Adipose tissue (tissue), 3 donors: Measurements from ENCODE around the gene NAB1. TPM values are rescaled to one million over a fixed set of nuclear protein-coding genes. Genes with fewer than 3 reads are reported as not detected.

Source experiments
- H3K27ac ChIP-seq: one replicate; pipeline ENCODE4 v1.5.1; 2013; ENCODE audit warnings: low read depth, low read length
- WGBS, 3 donors: extraction: QIAGEN DNeasy Blood & Tissue Kit; methylation state at CpG; one replicate each; pipeline ENCODE4 v1.1.7; 2013; 5-methylcytosine and 5-hydroxymethylcytosine counted together
- polyA plus RNA-seq, 3 donors: library from polyadenylated mRNA; stranded (reverse); fragments of 200-250 nt; gene quantifications; one replicate each; pipeline ENCODE4 v1.2.3, GENCODE V29; 2013
- donor health status: healthy with polysubstance abuse.
- donor health status: Bipolar disorder and iron deficiency.
- donor health status: healthy.

The NAB1 gene
- polyA plus RNA-seq, 3 donors, result 5.0 to 32.1 (median 21.1) TPM

- WGBS, 3 donors, result 29 to 53% (median 35%) methylated on average over 2 of the region's 2 CpGs
- no peak overlapping the region for H3K27ac ChIP-seq
Observed at GRCh38 chr2:190663348-190663747, 14.5 kb downstream of the NAB1 start.

GRCh38 chr2:190663839-190664238, 15.0 kb downstream of the NAB1 start:
- WGBS, 3 donors, result 84 to 90% (median 85%) methylated on average over 3 of the region's 3 CpGs
- no peak overlapping the region for H3K27ac ChIP-seq

GRCh38 chr2:190664240-190664639, 15.4 kb downstream of the NAB1 start:
- WGBS, 3 donors, result 81 to 98% (median 86%) methylated on average over 2 of the region's 2 CpGs
- no peak overlapping the region for H3K27ac ChIP-seq

GRCh38 chr2:190666895-190667294, 18.0 kb downstream of the NAB1 start:
- H3K27ac ChIP-seq, result no peak overlapping the region
- WGBS, 3 donors, result 43 to 49% (median 47%) methylated on average over 1 of the region's 1 CpG

GRCh38 chr2:190668892-190669291, 20.0 kb downstream of the NAB1 start:
- H3K27ac ChIP-seq, result no peak overlapping the region

- H3K27ac ChIP-seq, result no peak overlapping the region
- 91 to 92% (median 91%) methylated on average over 10 of the region's 10 CpGs for WGBS, 3 donors
Observed at GRCh38 chr2:190670182-190670946, 21.5 kb downstream of the NAB1 start.

GRCh38 chr2:190674966-190675650, 26.2 kb downstream of the NAB1 start:
- 67 to 72% (median 69%) methylated on average over 1 of the region's 1 CpG for WGBS, 3 donors
- H3K27ac ChIP-seq, result no peak overlapping the region

GRCh38 chr2:190677255-190677654, 28.4 kb downstream of the NAB1 start:
- WGBS, 3 donors, result 82 to 91% (median 89%) methylated on average over 4 of the region's 4 CpGs
- H3K27ac ChIP-seq, result no peak overlapping the region

- WGBS, 3 donors, result 48 to 68% (median 50%) methylated on average over 6 of the region's 6 CpGs
- H3K27ac ChIP-seq, result no peak overlapping the region
Observed at GRCh38 chr2:190678444-190679162, 29.7 kb downstream of the NAB1 start.

GRCh38 chr2:190679391-190679790, 30.5 kb downstream of the NAB1 start:
- WGBS, 3 donors, result 51 to 100% (median 97%) methylated on average over 1 of the region's 1 CpG
- H3K27ac ChIP-seq, result no peak overlapping the region

- WGBS, 3 donors, result 86 to 91% (median 90%) methylated on average over 12 of the region's 12 CpGs
- H3K27ac ChIP-seq, result no peak overlapping the region
Observed at GRCh38 chr2:190679813-190680591, 31.1 kb downstream of the NAB1 start.

GRCh38 chr2:190682168-190682567, 33.3 kb downstream of the NAB1 start:
- H3K27ac ChIP-seq, result no peak overlapping the region
- WGBS, 3 donors, result 74 to 85% (median 75%) methylated on average over 5 of the region's 5 CpGs

- no peak overlapping the region for H3K27ac ChIP-seq
- WGBS, 3 donors, result 39 to 83% (median 82%) methylated on average over 3 of the region's 3 CpGs
Observed at GRCh38 chr2:190683802-190684201, 34.9 kb downstream of the NAB1 start.

GRCh38 chr2:190684931-190685330, 36.0 kb downstream of the NAB1 start:
- H3K27ac ChIP-seq, result no peak overlapping the region
- 72 to 85% (median 82%) methylated on average over 2 of the region's 2 CpGs for WGBS, 3 donors

- no peak overlapping the region for H3K27ac ChIP-seq
- 92 to 97% (median 93%) methylated on average over 3 of the region's 3 CpGs for WGBS, 3 donors
Observed at GRCh38 chr2:190685333-190685732, 36.5 kb downstream of the NAB1 start.

GRCh38 chr2:190693533-190694232, 44.8 kb downstream of the NAB1 start:
- 94 to 95% (median 95%) methylated on average over 2 of the region's 2 CpGs for WGBS, 3 donors
- H3K27ac ChIP-seq, result no peak overlapping the region

GRCh38 chr2:190694479-190694878, 45.6 kb downstream of the NAB1 start:
- H3K27ac ChIP-seq, result no peak overlapping the region
- WGBS, 3 donors, result 90 to 97% (median 94%) methylated on average over 11 of the region's 11 CpGs

- WGBS, 3 donors, result 89 to 93% (median 90%) methylated on average over 4 of the region's 4 CpGs
Observed at GRCh38 chr2:190695739-190696138, 46.9 kb downstream of the NAB1 start.

More at GRCh38 chr2:190695739-190696138, 46.9 kb downstream of the NAB1 start:
- H3K27ac ChIP-seq, result no peak overlapping the region
